Measurements from ENCODE around the gene ADGRG1.

- TF ChIP-seq POLR2A (IDR thresholded peaks at IDR 0.05; ENCODE audit: low read length) (no peak), GATA1 (IDR thresholded peaks at IDR 0.05; ENCODE audit: low read depth, low read length) (no peak)
Measured at GRCh38 chr16:57639172-57639887, 10.9 kb downstream of the ADGRG1 start.
